K562 (cell line): ENCODE data around the gene TMEM126A. TPM values are rescaled to one million over a fixed set of nuclear protein-coding genes. Genes with fewer than 3 reads are reported as not detected.
A peak's percentile ranks its signal among the peaks of the same experiment; 100 is the strongest.

Experiments
- ADNP ChIP-seq: fragments of 200-800 bp; sonication (Bioruptor generic); IDR thresholded peaks from 2 replicates; pipeline ENCODE4 v1.6.1; 2016; ENCODE audit warnings: missing genetic modification characterization, missing compliant biosample characterization
- CSDE1 ChIP-seq, 2 experiments: fragments of 450-650 bp; IDR thresholded peaks; 2 replicates each; pipeline ENCODE4 v1.6.1; 2016; ENCODE audit warnings: mild to moderate bottlenecking in 1 of 2
- CTBP1 ChIP-seq: fragments of 450-650 bp; IDR thresholded peaks from 2 replicates; pipeline ENCODE4 v1.6.1; 2016; ENCODE audit warnings: borderline replicate concordance
- LARP7 ChIP-seq: fragments of 450-650 bp; IDR thresholded peaks from 2 replicates; pipeline ENCODE4 v1.6.1; 2016
- NUFIP1 ChIP-seq: fragments of 450-650 bp; IDR thresholded peaks from 2 replicates; pipeline ENCODE4 v1.6.1; 2018; ENCODE audit not compliant: partially characterized antibody
- PHF20 ChIP-seq: fragments of 450-650 bp; IDR thresholded peaks from 2 replicates; pipeline ENCODE4 v1.6.1; 2018; ENCODE audit not compliant: partially characterized antibody
- RCOR1 ChIP-seq, 2 experiments: IDR thresholded peaks; 2 replicates each; pipeline ENCODE4 v1.6.1; 2012; ENCODE audit warnings: low read depth in 2 of 2, low read length in 2 of 2, borderline replicate concordance in 1 of 2, improper control_type of control experiment in 1 of 2
- SMAD4 ChIP-seq: fragments of 250-450 bp; sonication (Bioruptor Pico); conservative IDR thresholded peaks from 2 replicates; pipeline ENCODE4 v1.8.0; 2021; ENCODE audit warnings: inconsistent platforms, mild to moderate bottlenecking, moderate library complexity
- SMARCA4 ChIP-seq: fragments of 450-650 bp; IDR thresholded peaks from 2 replicates; pipeline ENCODE4 v1.6.1; 2016
- TOE1 ChIP-seq, 2 experiments: fragments of 450-650 bp in 1 of 2; sonication (generic) in 1 of 2; formaldehyde crosslinking in 1 of 2; IDR thresholded peaks; 2 replicates each; pipeline versions ENCODE4 v1.7.1 to v1.8.0; 2016 to 2022; ENCODE audit warnings: borderline replicate concordance in 2 of 2, mild to moderate bottlenecking in 2 of 2, antibody characterized with exemption in 1 of 2, inconsistent platforms in 1 of 2, low read depth in 1 of 2, missing genetic modification reagents in 1 of 2, moderate library complexity in 1 of 2
- XRCC5 ChIP-seq: fragments of 200-400 bp; formaldehyde crosslinking; IDR thresholded peaks from 2 replicates; pipeline ENCODE4 v1.6.1; 2017; ENCODE audit warnings: low read depth, mild to moderate bottlenecking, low read length
- ZNF644 ChIP-seq: fragments of 200-800 bp; sonication (Bioruptor generic); IDR thresholded peaks from 2 replicates; pipeline ENCODE4 v1.6.1; 2016; ENCODE audit warnings: low read depth, missing genetic modification characterization, missing compliant biosample characterization
- ZNF696 ChIP-seq: fragments of 250-450 bp; sonication (Bioruptor Pico); conservative IDR thresholded peaks from 2 replicates; pipeline ENCODE4 v1.4.0; 2020; ENCODE audit warnings: mild to moderate bottlenecking, moderate library complexity
- polyA plus RNA-seq, 8 experiments: library from polyadenylated mRNA; depleted of rRNA in 4 of 8; stranded (reverse) in 5 of 8; unstranded in 3 of 8; fragments of >200 nt; fragmentation: Nextera tagmentation in 2 of 8; fragmentation: Illumina TruSeq in 1 of 8; extraction: Ambion mirVana in 2 of 8; extraction: Trizol in 1 of 8; gene quantifications; 2 replicates each; pipeline versions ENCODE4 v1.2.1 to v1.2.3, GENCODE V29; 2011 to 2014; ENCODE audit warnings: inconsistent platforms in 1 of 8, missing spikeins in 1 of 8
- total RNA-seq, 7 experiments: library from RNA; depleted of rRNA in 6 of 7; stranded (reverse); fragments of >200 nt in 6 of 7; fragmentation: Illumina TruSeq in 2 of 7; extraction: Trizol in 2 of 7; gene quantifications; 2 replicates each; pipeline versions ENCODE4 v1.2.1 to v1.2.3, GENCODE V29; 2011 to 2021; ENCODE audit warnings: low replicate concordance in 1 of 7
- TF ChIP-seq, protein P1 (sequence below), 3 experiments: fragments of 200-800 bp in 1 of 3; fragments of 250-450 bp in 1 of 3; fragments of 450-650 bp in 1 of 3; sonication (Bioruptor Pico) in 1 of 3; sonication (Bioruptor generic) in 1 of 3; formaldehyde crosslinking in 1 of 3; IDR thresholded peaks; 2 replicates each; pipeline versions ENCODE4 v1.6.1 to v1.8.0; 2016 to 2022; ENCODE audit warnings: mild to moderate bottlenecking in 2 of 3, missing genetic modification characterization in 2 of 3, missing compliant biosample characterization in 1 of 3, moderate library complexity in 1 of 3
- TF ChIP-seq, protein P2 (sequence below): fragments of 250-450 bp; sonication (Bioruptor Pico); IDR thresholded peaks from 2 replicates; pipeline ENCODE4 v1.5.0; 2020; ENCODE audit warnings: mild to moderate bottlenecking, borderline replicate concordance
- TF ChIP-seq, protein P3 (sequence below): sonication (generic); formaldehyde crosslinking; IDR thresholded peaks from 2 replicates; pipeline ENCODE4 v1.9.0; 2022; ENCODE audit warnings: mild to moderate bottlenecking, missing genetic modification reagents
- TF ChIP-seq, protein P4 (sequence below), 2 experiments: fragments of 450-650 bp; conservative IDR thresholded peaks; 2 replicates each; pipeline ENCODE4 v1.6.1; 2017; ENCODE audit warnings: mild to moderate bottlenecking in 2 of 2, moderate library complexity in 2 of 2

TMEM126A gene
- total and polyA plus RNA-seq, 9 of the 15 experiments (the other 6 are each of a cell fraction or from before 2014, with no cell fraction given) = 19.3 to 154 (median 56.3) TPM

DNA sequence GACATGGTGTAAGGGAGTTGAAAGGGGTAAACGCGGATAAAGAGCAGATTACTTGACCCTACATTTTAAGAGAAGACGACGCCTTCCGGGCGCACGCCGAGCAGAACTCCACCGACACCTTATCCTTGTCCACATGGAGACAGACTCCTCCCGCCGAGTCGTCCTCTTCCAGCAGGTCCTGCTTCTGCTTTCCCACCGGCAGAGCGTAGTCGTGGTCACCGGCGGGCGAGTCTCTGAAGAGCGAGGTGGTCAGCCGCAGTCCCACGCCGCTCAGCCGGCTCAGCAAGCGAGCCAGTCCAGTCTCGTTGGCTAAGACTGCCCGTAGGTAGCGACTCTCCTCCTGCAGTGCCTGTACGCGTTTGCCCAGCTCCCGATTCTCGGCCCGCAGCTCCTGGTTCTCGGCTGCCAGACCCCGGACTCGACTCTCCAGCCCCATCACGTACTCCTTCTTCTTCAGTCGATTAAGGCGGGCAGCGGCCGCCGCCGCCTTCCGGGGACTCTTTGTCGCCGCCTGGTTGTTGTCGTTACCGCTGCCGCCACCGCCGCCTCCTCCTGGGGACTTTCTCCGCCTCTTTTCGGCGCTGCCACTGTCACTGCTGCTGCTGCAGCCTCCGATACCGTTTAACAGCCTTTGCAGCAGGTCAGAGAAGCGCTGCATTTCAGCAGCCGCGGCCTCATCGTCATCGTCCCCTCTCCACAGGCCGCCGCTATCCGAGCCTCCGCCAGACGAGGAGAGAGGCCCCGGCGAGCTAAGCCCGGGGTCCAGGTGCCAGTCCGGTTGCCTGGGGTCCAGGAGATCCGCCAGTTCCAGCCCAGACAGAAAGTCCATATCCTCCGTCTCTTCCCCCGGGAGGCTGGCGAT, 16.2 kb downstream of the TMEM126A start (continued):
- TF ChIP-seq, protein P1, sequence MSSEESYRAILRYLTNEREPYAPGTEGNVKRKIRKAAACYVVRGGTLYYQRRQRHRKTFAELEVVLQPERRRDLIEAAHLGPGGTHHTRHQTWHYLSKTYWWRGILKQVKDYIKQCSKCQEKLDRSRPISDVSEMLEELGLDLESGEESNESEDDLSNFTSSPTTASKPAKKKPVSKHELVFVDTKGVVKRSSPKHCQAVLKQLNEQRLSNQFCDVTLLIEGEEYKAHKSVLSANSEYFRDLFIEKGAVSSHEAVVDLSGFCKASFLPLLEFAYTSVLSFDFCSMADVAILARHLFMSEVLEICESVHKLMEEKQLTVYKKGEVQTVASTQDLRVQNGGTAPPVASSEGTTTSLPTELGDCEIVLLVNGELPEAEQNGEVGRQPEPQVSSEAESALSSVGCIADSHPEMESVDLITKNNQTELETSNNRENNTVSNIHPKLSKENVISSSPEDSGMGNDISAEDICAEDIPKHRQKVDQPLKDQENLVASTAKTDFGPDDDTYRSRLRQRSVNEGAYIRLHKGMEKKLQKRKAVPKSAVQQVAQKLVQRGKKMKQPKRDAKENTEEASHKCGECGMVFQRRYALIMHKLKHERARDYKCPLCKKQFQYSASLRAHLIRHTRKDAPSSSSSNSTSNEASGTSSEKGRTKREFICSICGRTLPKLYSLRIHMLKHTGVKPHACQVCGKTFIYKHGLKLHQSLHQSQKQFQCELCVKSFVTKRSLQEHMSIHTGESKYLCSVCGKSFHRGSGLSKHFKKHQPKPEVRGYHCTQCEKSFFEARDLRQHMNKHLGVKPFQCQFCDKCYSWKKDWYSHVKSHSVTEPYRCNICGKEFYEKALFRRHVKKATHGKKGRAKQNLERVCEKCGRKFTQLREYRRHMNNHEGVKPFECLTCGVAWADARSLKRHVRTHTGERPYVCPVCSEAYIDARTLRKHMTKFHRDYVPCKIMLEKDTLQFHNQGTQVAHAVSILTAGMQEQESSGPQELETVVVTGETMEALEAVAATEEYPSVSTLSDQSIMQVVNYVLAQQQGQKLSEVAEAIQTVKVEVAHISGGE (CRISPR knock-in tag; IDR thresholded peaks at IDR 0.05) = no peak
- TF ChIP-seq, protein P2, sequence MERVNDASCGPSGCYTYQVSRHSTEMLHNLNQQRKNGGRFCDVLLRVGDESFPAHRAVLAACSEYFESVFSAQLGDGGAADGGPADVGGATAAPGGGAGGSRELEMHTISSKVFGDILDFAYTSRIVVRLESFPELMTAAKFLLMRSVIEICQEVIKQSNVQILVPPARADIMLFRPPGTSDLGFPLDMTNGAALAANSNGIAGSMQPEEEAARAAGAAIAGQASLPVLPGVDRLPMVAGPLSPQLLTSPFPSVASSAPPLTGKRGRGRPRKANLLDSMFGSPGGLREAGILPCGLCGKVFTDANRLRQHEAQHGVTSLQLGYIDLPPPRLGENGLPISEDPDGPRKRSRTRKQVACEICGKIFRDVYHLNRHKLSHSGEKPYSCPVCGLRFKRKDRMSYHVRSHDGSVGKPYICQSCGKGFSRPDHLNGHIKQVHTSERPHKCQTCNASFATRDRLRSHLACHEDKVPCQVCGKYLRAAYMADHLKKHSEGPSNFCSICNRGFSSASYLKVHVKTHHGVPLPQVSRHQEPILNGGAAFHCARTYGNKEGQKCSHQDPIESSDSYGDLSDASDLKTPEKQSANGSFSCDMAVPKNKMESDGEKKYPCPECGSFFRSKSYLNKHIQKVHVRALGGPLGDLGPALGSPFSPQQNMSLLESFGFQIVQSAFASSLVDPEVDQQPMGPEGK = no peak
- TF ChIP-seq LARP7 (no peak), ADNP (tag) (no peak), XRCC5 (0 out of 2 replicates have a peak, but pooled peaks have one; percentile 41), ZNF644 (tag) (peak; percentile 0; the same call in 1 of the 2 replicates), NUFIP1 (no peak), PHF20 (no peak), SMAD4 (CRISPR knock-in tag) (no peak; the same call in 1 of the 2 replicates), CSDE1 (IDR thresholded peaks at IDR 0.05) (no peak), CTBP1 (peak; percentile 53), SMARCA4 (peak; percentile 34; the same call in 1 of the 2 replicates), ZNF696 (CRISPR knock-in tag) (no peak), RCOR1 (IDR thresholded peaks at IDR 0.05; ENCODE audit: borderline replicate concordance in 1 of 2, low read depth in 2 of 2, low read length in 2 of 2) (peak in 1 of 2 experiments; percentile 30; a peak in 1 of 4 replicates), TOE1 (IDR thresholded peaks at IDR 0.05; ENCODE audit: borderline replicate concordance) (0 out of 2 replicates have a peak, but pooled peaks have one; percentile 30), TOE1 (CRISPR knock-in tag; IDR thresholded peaks at IDR 0.05; ENCODE audit: borderline replicate concordance, low read depth) (no peak)
- TF ChIP-seq, protein P3, sequence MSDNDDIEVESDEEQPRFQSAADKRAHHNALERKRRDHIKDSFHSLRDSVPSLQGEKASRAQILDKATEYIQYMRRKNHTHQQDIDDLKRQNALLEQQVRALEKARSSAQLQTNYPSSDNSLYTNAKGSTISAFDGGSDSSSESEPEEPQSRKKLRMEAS (CRISPR knock-in tag) = 0 out of 2 replicates have a peak, but pooled peaks have one; percentile 9
- TF ChIP-seq, protein P4, sequence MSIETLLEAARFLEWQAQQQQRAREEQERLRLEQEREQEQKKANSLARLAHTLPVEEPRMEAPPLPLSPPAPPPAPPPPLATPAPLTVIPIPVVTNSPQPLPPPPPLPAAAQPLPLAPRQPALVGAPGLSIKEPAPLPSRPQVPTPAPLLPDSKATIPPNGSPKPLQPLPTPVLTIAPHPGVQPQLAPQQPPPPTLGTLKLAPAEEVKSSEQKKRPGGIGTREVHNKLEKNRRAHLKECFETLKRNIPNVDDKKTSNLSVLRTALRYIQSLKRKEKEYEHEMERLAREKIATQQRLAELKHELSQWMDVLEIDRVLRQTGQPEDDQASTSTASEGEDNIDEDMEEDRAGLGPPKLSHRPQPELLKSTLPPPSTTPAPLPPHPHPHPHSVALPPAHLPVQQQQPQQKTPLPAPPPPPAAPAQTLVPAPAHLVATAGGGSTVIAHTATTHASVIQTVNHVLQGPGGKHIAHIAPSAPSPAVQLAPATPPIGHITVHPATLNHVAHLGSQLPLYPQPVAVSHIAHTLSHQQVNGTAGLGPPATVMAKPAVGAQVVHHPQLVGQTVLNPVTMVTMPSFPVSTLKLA (conservative IDR thresholded peaks at IDR 0.05) = peak; percentile 9 to 41; a peak in 2 of 4 replicates
